Measurements from ENCODE around the gene PPP1R37.
A peak's percentile ranks its signal among the peaks of the same experiment; 100 is the strongest.

Gene PPP1R37

GRCh38 chr19:45125975-45126493 lies 33.1 kb downstream of the PPP1R37 start:
- Histone ChIP-seq H3K27ac (ENCODE audit: low read depth, low read length) (no peak overlapping the region), H3K36me3 (ENCODE audit: control insufficient read depth, low read length) (no peaks in the 10 kb centered on the region), H3K4me2 (ENCODE audit: low read length) (no peak overlapping the region), H3K4me3 (ENCODE audit: low read length) (no peak overlapping the region), H3K9me2 (replicated peaks; ENCODE audit: control insufficient read depth, low read length) (no peaks in the 10 kb centered on the region), H3K79me2 (ENCODE audit: control insufficient read depth, low read length) (peaks cover 88% of the 10 kb centered on the region), H3K27me3 (ENCODE audit: control insufficient read depth, low read length) (no peaks in the 10 kb centered on the region), H3K4me1 (ENCODE audit: control insufficient read depth, low read length) (peaks cover 20% of the 10 kb centered on the region), H4K20me1 (ENCODE audit: control insufficient read depth, insufficient read depth, low read depth, low read length) (peaks cover 16% of the 10 kb centered on the region), H3F3A (ENCODE audit: control insufficient read depth, insufficient read depth) (peaks cover 4% of the 10 kb centered on the region; the same call in 1 of the 2 replicates), H3K9me3 (ENCODE audit: control insufficient read depth, insufficient read depth, low read length) (no peaks in the 10 kb centered on the region)
- TF ChIP-seq CTCF (IDR thresholded peaks at IDR 0.05; ENCODE audit: low read depth, low read length, poor library complexity, severe bottlenecking) (peak; percentile 89), EZH2phosphoT487 (IDR thresholded peaks at IDR 0.05; ENCODE audit: borderline replicate concordance, low read length) (no peak)

- Histone ChIP-seq H3K4me2 (ENCODE audit: low read length) (no peak overlapping the region), H3K4me1 (ENCODE audit: control insufficient read depth, low read length) (peaks cover 23% of the 10 kb centered on the region), H3K27ac (ENCODE audit: low read depth, low read length) (no peak overlapping the region), H3F3A (ENCODE audit: control insufficient read depth, insufficient read depth) (peaks cover 4% of the 10 kb centered on the region), H3K9me2 (replicated peaks; ENCODE audit: control insufficient read depth, low read length) (no peaks in the 10 kb centered on the region), H3K79me2 (ENCODE audit: control insufficient read depth, low read length) (peaks cover 87% of the 10 kb centered on the region), H4K20me1 (ENCODE audit: control insufficient read depth, insufficient read depth, low read depth, low read length) (peaks cover 16% of the 10 kb centered on the region), H3K27me3 (ENCODE audit: control insufficient read depth, low read length) (no peaks in the 10 kb centered on the region), H3K36me3 (ENCODE audit: control insufficient read depth, low read length) (no peaks in the 10 kb centered on the region), H3K4me3 (ENCODE audit: low read length) (no peak overlapping the region), H3K9me3 (ENCODE audit: control insufficient read depth, insufficient read depth, low read length) (no peaks in the 10 kb centered on the region)
- TF ChIP-seq EZH2phosphoT487 (IDR thresholded peaks at IDR 0.05; ENCODE audit: borderline replicate concordance, low read length) (no peak), CTCF (IDR thresholded peaks at IDR 0.05; ENCODE audit: low read depth, low read length, poor library complexity, severe bottlenecking) (no peak)
Measured at GRCh38 chr19:45126654-45127053, 33.7 kb downstream of the PPP1R37 start.

- Histone ChIP-seq H3K79me2 (ENCODE audit: control insufficient read depth, low read length) (peaks cover 86% of the 10 kb centered on the region), H3K27ac (ENCODE audit: low read depth, low read length) (no peak overlapping the region), H3K9me2 (replicated peaks; ENCODE audit: control insufficient read depth, low read length) (no peaks in the 10 kb centered on the region), H3K4me3 (ENCODE audit: low read length) (no peak overlapping the region), H3K9me3 (ENCODE audit: control insufficient read depth, insufficient read depth, low read length) (no peaks in the 10 kb centered on the region), H3K36me3 (ENCODE audit: control insufficient read depth, low read length) (no peaks in the 10 kb centered on the region), H3K4me1 (ENCODE audit: control insufficient read depth, low read length) (peaks cover 23% of the 10 kb centered on the region), H3F3A (ENCODE audit: control insufficient read depth, insufficient read depth) (peaks cover 4% of the 10 kb centered on the region), H3K27me3 (ENCODE audit: control insufficient read depth, low read length) (no peaks in the 10 kb centered on the region), H4K20me1 (ENCODE audit: control insufficient read depth, insufficient read depth, low read depth, low read length) (peaks cover 13% of the 10 kb centered on the region), H3K4me2 (ENCODE audit: low read length) (no peak overlapping the region)
- TF ChIP-seq EZH2phosphoT487 (IDR thresholded peaks at IDR 0.05; ENCODE audit: borderline replicate concordance, low read length) (no peak), CTCF (IDR thresholded peaks at IDR 0.05; ENCODE audit: low read depth, low read length, poor library complexity, severe bottlenecking) (no peak)
Measured at GRCh38 chr19:45128146-45128545, 35.2 kb downstream of the PPP1R37 start.
